Activated naive CD4-positive, alpha-beta T cell treated with anti-CD3 and anti-CD28 coated beads for 36 hours (primary cell): Measurements from ENCODE around the gene CRY1. TPM values are rescaled to one million over a fixed set of nuclear protein-coding genes. Genes with fewer than 3 reads are reported as not detected.

Source experiments
- CTCF ChIA-PET: fragments of 350-600 bp; sonication (Branson Sonifier 250); formaldehyde crosslinking; loops from one replicate; lab custom pipeline; 2021; ENCODE audit warnings: antibody characterized with exemption; lab: Charles Lee
- DNase-seq: peaks from one replicate; pipeline ENCODE4 v3.0.0-alpha.2; 2020
- H3K27ac Mint-ChIP-seq: one replicate; pipeline ENCODE4 v1.8.0; 2021; ENCODE audit warnings: mild to moderate bottlenecking, mixed read lengths
- H3K27me3 Mint-ChIP-seq: one replicate; pipeline ENCODE4 v1.8.0; 2021; ENCODE audit warnings: low read depth, mixed read lengths
- H3K36me3 Mint-ChIP-seq: one replicate; pipeline ENCODE4 v1.8.0; 2021; ENCODE audit warnings: low read depth, mixed read lengths
- H3K4me1 Mint-ChIP-seq: one replicate; pipeline ENCODE4 v1.8.0; 2021; ENCODE audit warnings: low read depth, mixed read lengths
- H3K4me3 Mint-ChIP-seq: one replicate; pipeline ENCODE4 v1.8.0; 2021; ENCODE audit warnings: mild to moderate bottlenecking, moderate library complexity, mixed read lengths
- H3K9me3 Mint-ChIP-seq: one replicate; pipeline ENCODE4 v1.8.0; 2021; ENCODE audit warnings: mixed read lengths
- intact Hi-C: fragments of 100-400 bp; cut with micrococcal nuclease; formaldehyde crosslinking; loops from one replicate; pipeline ENCODE4 v1.15.1; 2023
- total RNA-seq, 2 experiments: library from RNA; stranded (reverse); gene quantifications; one replicate each; pipeline ENCODE4 v1.2.3, GENCODE V29; 2021

The CRY1 gene
- total RNA-seq, 2 experiments from 2014 or later, result 15.2 to 17.5 TPM

DNA sequence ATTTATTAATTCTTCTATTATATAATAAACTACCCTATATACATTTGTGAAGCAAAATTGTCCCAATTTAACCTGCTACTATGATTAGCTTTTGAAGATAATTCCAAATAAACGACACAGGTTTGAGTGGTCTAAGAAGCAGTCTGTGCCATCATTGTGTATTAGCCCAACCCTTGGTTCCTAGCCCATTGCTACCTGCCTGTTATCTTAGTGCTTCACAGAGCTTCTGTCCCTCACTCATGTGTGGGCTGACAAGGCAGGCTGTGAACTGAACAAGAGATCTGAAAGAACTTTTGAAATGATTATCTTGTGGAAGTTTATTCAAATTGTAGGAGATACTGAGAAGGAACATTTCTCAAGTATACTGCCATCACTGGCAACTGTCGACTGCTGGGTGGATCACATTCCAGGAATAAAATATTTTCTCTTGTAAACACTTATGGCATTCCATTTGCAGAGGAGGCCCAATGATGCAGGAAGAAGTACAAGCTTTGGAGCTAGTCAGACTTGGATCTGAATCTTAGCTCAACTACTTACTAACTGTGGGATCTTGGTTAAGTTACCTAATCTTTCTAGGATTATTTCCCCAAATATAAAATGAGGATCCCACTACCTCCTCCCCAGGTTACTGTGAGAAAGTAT is 98.6 kb downstream of the CRY1 start:
- no peak for DNase-seq
- Mint-ChIP-seq H3K9me3 (no peaks in the 10 kb centered on the region), H3K27me3 (no peaks in the 10 kb centered on the region), H3K4me1 (no peaks in the 10 kb centered on the region), H3K4me3 (no peak overlapping the region), H3K36me3 (peaks cover 28% of the 10 kb centered on the region), H3K27ac (no peak overlapping the region)
- intact Hi-C loops, result no loop called here
- CTCF ChIA-PET, result interaction anchor here (0.6 kb wide), 1 partner anchor 637 kb away, joined by 3 read pairs; the partner anchor contains the start of gene POLR3B

DNA sequence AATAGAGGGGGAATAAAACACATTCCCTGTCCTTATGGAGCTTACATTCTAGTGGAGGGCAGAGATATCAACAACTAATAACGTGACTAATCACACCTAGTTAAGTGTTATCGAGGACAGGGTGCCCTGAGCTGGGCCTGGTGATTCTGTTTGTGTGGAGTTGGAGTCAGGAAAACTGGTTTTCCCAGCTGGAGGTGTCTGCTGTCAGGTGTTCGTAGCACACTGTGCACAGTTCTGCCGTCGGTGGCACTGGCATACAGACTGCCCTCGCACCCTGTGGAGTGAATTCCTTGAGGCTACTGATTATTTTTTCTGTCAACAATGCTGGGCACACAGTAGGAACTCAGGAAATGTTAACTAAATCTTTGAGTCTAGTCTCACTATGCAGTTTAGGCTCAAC is 105.5 kb downstream of the CRY1 start:
- no peak for DNase-seq
- Mint-ChIP-seq H3K4me3 (peak overlapping the region; percentile 56), H3K27me3 (no peaks in the 10 kb centered on the region), H3K4me1 (peaks cover 34% of the 10 kb centered on the region), H3K27ac (no peak overlapping the region), H3K9me3 (peaks cover 7% of the 10 kb centered on the region), H3K36me3 (peaks cover 25% of the 10 kb centered on the region)
- intact Hi-C loops, result loop anchor here (1.0 to 10.0 kb wide), 5 partner anchors 33 to 337 kb away; partner anchors contain the start of genes RIC8B and TMEM263
- CTCF ChIA-PET, result interaction anchor here (0.6 to 1.5 kb wide), 2 partner anchors 10 to 117 kb away, joined by 3 to 5 read pairs; no protein-coding TSS in a partner anchor

DNA sequence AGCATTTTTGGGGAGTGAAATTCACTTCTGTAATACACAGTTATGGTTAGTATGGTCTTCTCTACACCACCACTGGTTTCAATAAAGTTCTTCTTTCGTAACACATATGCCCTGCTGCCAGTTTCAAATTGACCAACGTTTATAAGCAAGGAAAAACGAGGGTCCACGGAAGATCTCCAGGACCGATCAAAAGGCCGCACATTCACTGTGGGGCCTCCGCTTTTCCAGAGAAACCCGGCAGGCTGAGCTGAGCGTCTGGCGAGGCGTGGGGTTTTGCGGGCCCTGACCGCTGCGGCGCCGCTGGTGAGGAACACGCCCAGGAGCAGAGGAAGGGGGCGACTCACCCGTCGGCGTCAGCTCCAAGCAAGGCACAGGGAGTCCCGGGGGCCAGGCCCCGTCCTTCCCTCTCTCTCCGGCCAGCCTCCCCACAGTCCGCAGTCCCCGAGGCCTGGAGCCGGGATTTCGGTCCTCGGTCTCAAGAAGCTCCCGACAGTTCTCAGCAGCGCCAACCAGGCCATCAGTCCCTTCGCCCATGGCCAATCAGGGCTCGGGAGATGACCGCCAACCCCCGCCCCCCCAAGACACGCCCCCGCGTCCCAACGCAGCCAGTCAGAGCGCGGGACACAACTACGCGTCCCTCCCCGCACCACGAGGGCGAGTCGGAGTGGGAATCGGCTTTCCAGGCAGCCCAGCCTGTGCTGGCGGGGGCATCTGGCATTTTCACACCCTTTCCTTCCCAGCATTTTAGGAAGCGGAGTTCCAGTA is 106.5 kb downstream of the CRY1 start, which contains the start of gene MTERF2:
Gene MTERF2, minus strand, starts transcription at position 522 of the 765 bp plus-strand sequence. CDS start 8,432 bp downstream, outside the sequence.
- Mint-ChIP-seq H3K9me3 (peaks cover 7% of the 10 kb centered on the region), H3K4me3 (peak within 1 kb of the TSS; percentile 90), H3K27me3 (no peaks in the 10 kb centered on the region), H3K27ac (peak within 1 kb of the TSS; percentile 70), H3K4me1 (peaks cover 36% of the 10 kb centered on the region), H3K36me3 (peaks cover 23% of the 10 kb centered on the region)
- DNase-seq, result peak; percentile 88
- CTCF ChIA-PET, result interaction anchor here (1.5 kb wide), 1 partner anchor 118 kb away, joined by 5 read pairs; no protein-coding TSS in a partner anchor
- intact Hi-C loops, result loop anchor here (1.0 to 10.0 kb wide), 6 partner anchors 32 to 338 kb away; partner anchors contain the start of genes RIC8B and TMEM263

DNA sequence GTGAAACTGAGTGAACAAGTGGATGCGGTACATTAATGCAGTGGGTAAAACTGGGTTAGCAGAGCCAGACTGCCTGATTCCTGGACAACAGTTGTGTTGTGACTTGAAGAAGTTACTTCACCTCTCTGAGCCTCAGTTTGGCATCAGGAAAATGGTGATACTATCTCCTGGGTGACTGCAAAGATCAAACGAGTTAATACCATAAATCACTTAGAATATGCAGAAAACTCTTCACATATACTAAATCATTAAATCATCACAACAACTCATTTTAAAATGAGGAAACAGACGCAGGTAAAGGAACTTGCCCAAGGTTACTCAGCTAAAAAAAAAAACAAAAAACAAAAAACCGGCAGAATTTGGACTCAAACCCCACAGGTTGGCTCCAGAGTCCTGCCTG is 107.2 kb downstream of the CRY1 start:
- CTCF ChIA-PET, result interaction anchor here (1.5 kb wide), 1 partner anchor 118 kb away, joined by 5 read pairs; no protein-coding TSS in a partner anchor
- no peak for DNase-seq
- Mint-ChIP-seq H3K9me3 (peaks cover 7% of the 10 kb centered on the region), H3K4me3 (peak overlapping the region; percentile 90), H3K4me1 (peaks cover 36% of the 10 kb centered on the region), H3K27ac (no peak overlapping the region), H3K36me3 (peaks cover 23% of the 10 kb centered on the region), H3K27me3 (no peaks in the 10 kb centered on the region)
- intact Hi-C loops, result loop anchor here (1.0 to 10.0 kb wide), 5 partner anchors 41 to 339 kb away; partner anchors contain the start of gene RIC8B

DNA sequence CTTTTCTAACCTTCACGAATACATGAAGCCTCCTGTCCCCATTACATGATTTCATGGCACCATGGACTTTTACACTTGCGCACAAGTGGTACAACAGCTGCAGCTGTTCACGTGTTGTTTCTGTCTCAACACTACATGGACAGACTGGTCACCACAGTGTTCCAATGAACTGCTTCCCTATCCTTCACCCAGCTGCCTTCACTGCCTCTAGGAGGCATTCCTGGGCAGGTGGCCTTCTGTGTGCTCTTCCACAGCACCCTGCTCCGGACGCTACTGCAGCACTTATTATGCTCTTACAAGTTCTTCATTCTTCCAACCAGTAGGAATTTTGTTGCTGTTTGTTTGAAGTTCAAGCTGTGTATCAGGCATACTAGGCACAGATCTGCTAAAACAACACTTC is 107.9 kb downstream of the CRY1 start:
- Mint-ChIP-seq H3K27me3 (no peaks in the 10 kb centered on the region), H3K36me3 (peaks cover 23% of the 10 kb centered on the region), H3K27ac (no peak overlapping the region), H3K9me3 (peaks cover 7% of the 10 kb centered on the region), H3K4me1 (peaks cover 36% of the 10 kb centered on the region), H3K4me3 (peak overlapping the region; percentile 5)
- intact Hi-C loops, result loop anchor here (5.0 to 10.0 kb wide), 2 partner anchors 92 to 339 kb away; no protein-coding TSS in a partner anchor
- DNase-seq, result no peak
- CTCF ChIA-PET, result no interaction called here

DNA sequence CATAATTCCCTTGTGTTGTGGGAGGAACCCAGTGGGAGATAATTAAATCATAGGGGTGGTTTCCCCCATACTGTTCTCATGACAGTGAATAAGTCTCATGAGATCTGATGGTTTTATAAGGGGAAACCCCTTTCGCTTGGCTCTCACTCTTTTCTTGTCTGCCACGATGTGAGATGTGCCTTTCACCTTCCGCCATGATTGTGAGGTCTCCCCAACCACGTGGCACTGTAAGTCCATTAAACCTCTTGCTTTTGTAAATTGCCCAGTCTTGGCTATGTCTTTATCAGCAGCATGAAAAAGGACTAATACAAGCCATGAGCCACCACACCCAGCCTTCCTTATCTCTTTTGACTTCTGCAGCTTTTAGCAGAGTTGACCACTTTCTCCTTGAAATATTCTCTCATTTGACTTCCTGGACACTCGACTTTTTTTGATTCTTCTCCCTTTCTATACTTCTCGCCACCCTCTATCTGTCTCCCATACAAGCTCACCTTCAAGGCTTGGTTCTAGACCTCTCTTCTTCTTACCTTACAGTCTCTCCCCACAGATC is 108.7 kb downstream of the CRY1 start:
- peaks cover 23% of the 10 kb centered on the region for H3K36me3 Mint-ChIP-seq
- peak overlapping the region; percentile 3 for H3K4me3 Mint-ChIP-seq
- intact Hi-C loops, result loop anchor here (5.0 to 10.0 kb wide), 2 partner anchors 93 to 340 kb away; no protein-coding TSS in a partner anchor
- CTCF ChIA-PET, result no interaction called here
- peak; percentile 35 for DNase-seq
- H3K27me3 Mint-ChIP-seq, result no peaks in the 10 kb centered on the region
- H3K27ac Mint-ChIP-seq, result peak overlapping the region; percentile 1
- peaks cover 7% of the 10 kb centered on the region for H3K9me3 Mint-ChIP-seq
- peaks cover 36% of the 10 kb centered on the region for H3K4me1 Mint-ChIP-seq

DNA sequence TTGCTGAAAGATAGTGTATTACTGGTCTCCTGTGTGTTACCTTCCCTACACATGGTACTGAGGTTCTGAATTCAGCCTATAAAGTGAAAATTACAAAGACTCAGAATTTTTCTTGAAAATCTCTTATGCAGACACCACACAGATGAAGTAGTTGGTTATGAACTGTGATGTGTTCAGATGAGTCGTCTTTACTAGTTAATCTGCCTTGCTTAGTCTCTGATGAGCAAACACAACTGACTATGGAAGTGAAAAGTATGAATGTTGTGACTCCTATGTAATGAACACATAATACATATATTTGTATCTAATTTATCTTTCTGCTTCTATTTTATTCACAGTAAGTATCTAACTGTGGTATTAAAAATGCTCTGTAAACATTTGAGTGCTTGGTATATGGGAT is 111.1 kb downstream of the CRY1 start:
- CTCF ChIA-PET, result no interaction called here
- H3K27ac Mint-ChIP-seq, result no peak overlapping the region
- no peak for DNase-seq
- intact Hi-C loops, result loop anchor here (10.0 kb wide), 1 partner anchor 343 kb away; no protein-coding TSS in a partner anchor
- peaks cover 24% of the 10 kb centered on the region for H3K36me3 Mint-ChIP-seq
- no peak overlapping the region for H3K4me3 Mint-ChIP-seq
- no peaks in the 10 kb centered on the region for H3K27me3 Mint-ChIP-seq
- peaks cover 7% of the 10 kb centered on the region for H3K9me3 Mint-ChIP-seq
- H3K4me1 Mint-ChIP-seq, result peaks cover 32% of the 10 kb centered on the region

DNA sequence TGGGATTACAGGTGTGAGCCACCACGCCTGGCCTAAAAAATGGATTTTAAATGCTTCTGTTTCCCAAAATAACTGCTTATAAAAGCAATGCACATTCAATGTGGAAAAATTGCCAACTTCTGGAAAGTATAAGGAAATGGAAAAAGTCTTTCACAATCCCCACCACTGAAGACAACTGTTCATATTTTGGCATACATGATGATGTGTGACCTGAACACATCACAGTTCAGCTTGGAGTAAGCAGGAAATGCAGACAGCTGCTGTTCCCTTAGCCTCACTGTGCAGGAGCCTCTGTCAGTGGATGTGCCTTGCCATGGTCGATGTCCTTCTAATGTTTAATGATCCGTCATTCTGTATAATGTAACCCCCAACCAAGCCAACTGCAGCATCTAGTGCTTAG is 111.6 kb downstream of the CRY1 start:
- peaks cover 32% of the 10 kb centered on the region for H3K4me1 Mint-ChIP-seq
- no peak overlapping the region for H3K27ac Mint-ChIP-seq
- H3K36me3 Mint-ChIP-seq, result peaks cover 24% of the 10 kb centered on the region
- peaks cover 7% of the 10 kb centered on the region for H3K9me3 Mint-ChIP-seq
- H3K4me3 Mint-ChIP-seq, result no peak overlapping the region
- no peaks in the 10 kb centered on the region for H3K27me3 Mint-ChIP-seq
- CTCF ChIA-PET, result no interaction called here
- intact Hi-C loops, result loop anchor here (10.0 kb wide), 1 partner anchor 343 kb away; no protein-coding TSS in a partner anchor
- DNase-seq, result no peak

DNA sequence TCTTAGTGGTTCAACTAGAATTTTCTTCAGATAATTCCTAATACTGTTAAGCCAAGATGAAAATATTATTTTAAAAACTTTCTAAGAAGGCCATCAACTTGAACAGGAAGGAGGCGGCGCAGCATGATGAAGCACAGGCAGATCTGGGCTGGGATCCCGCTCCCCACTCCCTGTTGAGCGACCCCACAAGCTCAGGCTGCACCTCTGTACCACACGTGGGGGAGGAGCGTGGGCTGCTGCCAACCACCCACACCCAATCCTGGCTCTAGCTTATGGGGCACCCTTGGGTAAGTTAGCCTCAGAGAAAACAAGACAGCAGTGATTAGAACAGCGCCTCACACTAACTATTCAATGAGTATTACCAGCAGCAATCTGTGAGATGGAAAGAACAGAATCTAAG is 112.4 kb downstream of the CRY1 start:
- Mint-ChIP-seq H3K4me1 (peaks cover 28% of the 10 kb centered on the region), H3K9me3 (peaks cover 7% of the 10 kb centered on the region), H3K27me3 (no peaks in the 10 kb centered on the region), H3K27ac (no peak overlapping the region), H3K36me3 (peaks cover 24% of the 10 kb centered on the region), H3K4me3 (no peak overlapping the region)
- no peak for DNase-seq
- CTCF ChIA-PET, result no interaction called here
- intact Hi-C loops, result loop anchor here (10.0 kb wide), 1 partner anchor 344 kb away; no protein-coding TSS in a partner anchor

DNA sequence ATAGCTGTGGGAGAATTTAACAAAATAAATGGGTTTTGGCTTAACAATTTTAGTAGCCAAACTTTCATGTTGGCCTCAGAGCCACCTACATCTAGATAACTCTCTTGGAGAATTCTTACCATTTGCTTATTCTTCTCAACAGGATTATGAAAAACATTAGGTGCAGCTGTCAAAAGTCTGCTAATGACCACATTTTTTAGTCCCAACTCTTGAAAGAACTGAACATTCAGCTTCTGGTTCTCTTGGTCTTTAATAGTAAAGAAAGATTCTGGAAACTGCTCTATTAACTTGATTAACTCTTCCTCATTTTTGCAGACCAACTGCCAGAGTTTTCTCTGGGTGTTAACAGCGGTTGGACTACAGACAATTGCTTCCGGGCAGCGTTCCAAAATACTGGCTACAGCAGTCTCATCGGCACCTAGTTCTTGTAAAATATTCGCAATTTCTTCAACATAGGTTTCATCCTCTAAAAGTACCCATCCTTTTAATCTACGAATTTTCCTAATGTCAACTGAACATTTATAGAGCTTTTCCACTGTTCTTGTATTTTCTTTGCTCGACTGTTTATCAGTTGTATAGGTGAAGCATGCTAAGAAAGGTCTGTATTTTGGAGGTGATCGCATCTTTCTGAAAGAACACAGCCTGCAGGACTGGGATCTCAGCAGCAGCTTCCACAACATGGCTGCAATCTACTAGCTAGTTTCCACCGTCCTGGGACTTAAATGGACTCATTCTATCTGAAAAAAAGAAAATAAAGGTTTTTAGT is 115.1 kb downstream of the CRY1 start:
- H3K27me3 Mint-ChIP-seq, result no peaks in the 10 kb centered on the region
- intact Hi-C loops, result no loop called here
- no peak for DNase-seq
- H3K27ac Mint-ChIP-seq, result no peak overlapping the region
- no peaks in the 10 kb centered on the region for H3K9me3 Mint-ChIP-seq
- H3K36me3 Mint-ChIP-seq, result peaks cover 6% of the 10 kb centered on the region
- peaks cover 20% of the 10 kb centered on the region for H3K4me1 Mint-ChIP-seq
- CTCF ChIA-PET, result no interaction called here
- no peak overlapping the region for H3K4me3 Mint-ChIP-seq

DNA sequence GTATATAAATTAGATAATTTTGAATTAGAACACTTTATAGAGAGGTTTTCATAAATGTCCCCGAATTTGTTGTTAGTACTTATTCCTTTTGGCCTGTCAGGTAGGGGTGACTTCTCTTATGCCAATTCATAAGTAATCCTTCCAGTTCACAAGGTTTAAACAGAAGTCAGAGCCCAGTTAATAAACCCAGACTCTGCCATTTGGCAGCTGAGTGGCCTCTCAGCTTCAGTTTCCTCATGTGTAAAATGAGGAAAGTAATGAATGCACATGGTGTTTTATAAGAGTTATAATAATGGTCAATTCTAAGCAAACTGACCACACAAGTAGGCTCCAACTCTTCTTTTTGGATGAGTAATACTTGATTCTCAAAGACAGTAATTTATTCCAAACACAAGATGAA is 116.7 kb downstream of the CRY1 start:
- H3K9me3 Mint-ChIP-seq, result no peaks in the 10 kb centered on the region
- no peak for DNase-seq
- H3K36me3 Mint-ChIP-seq, result peaks cover 6% of the 10 kb centered on the region
- intact Hi-C loops, result no loop called here
- no peak overlapping the region for H3K27ac Mint-ChIP-seq
- H3K27me3 Mint-ChIP-seq, result no peaks in the 10 kb centered on the region
- peaks cover 17% of the 10 kb centered on the region for H3K4me1 Mint-ChIP-seq
- no peak overlapping the region for H3K4me3 Mint-ChIP-seq
- CTCF ChIA-PET, result interaction anchor here (0.6 kb wide), 1 partner anchor 374 kb away, joined by 4 read pairs; no protein-coding TSS in a partner anchor
